ENCODE measurements around the gene EEPD1. TPM values are rescaled to one million over a fixed set of nuclear protein-coding genes. Genes with fewer than 3 reads are reported as not detected.

EEPD1 gene
- total RNA-seq, 1 experiment from 2014 or later = 5.0 TPM

DNA sequence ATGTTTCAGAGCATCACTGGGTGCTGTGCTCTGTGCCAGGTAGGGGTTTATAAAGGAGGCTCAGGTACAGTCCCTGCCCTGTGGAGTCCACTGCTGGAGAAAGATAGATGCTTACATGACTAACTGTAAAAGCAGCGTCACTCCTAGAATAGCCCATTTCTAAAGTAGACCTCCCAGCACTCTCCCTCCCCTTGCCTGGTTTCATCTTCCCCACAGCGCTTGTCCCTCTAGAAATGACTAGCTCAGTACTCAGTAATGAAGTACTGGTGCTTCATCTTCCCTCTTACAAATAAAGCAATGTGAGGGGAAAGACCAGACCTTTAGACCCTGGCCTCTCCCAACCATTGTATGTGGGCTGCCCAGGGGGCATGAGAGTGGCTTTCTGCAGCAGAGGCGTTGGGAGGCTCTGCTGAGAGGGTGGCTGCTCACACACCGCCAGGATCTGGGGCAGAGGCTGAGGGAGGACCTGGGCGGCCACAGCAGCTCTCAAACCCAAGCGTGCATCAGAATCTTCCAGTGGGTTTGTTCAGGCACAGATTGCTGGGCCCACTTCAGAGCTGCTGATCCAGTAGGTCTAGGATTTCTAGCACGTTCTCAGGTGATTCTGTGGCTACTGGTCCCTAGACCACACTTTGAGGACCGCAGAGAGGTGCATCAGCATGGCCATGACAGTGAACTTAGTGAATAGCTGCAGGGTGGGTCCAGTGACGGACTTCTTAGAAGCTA, 126.3 kb downstream of the EEPD1 start:
- Histone ChIP-seq H3K9ac (ENCODE audit: extremely low read depth, insufficient read length, low read length) (no peak overlapping the region), H3K4me1 (ENCODE audit: insufficient read depth, low read length) (peaks cover 34% of the 10 kb centered on the region), H2AFZ (ENCODE audit: low read length) (no peak overlapping the region), H3K4ac (ENCODE audit: low read depth, low read length) (no peak overlapping the region), H3K27ac (ENCODE audit: insufficient read length, low read depth, low read length) (no peak overlapping the region), H3K79me1 (ENCODE audit: insufficient read depth, low read depth, low read length, poor library complexity, severe bottlenecking) (no peaks in the 10 kb centered on the region), H3K79me2 (ENCODE audit: insufficient read depth, low read length) (no peaks in the 10 kb centered on the region), H3K9me3 (ENCODE audit: control insufficient read depth, low read depth, low read length) (no peaks in the 10 kb centered on the region), H2AK5ac (ENCODE audit: insufficient read length, low read length) (no peak overlapping the region), H3K23me2 (ENCODE audit: insufficient read length, low read depth, low read length, poor library complexity, severe bottlenecking) (no peaks in the 10 kb centered on the region), H4K91ac (ENCODE audit: insufficient read length, low read depth, low read length) (no peak overlapping the region), H4K8ac (replicated peaks; ENCODE audit: insufficient read length, low read depth, low read length) (no peak overlapping the region), H3K18ac (ENCODE audit: insufficient read length, low read depth, low read length) (no peak overlapping the region), H3T11ph (ENCODE audit: low read length) (no peak overlapping the region), H3K27me3 (ENCODE audit: insufficient read depth, low read length) (no peaks in the 10 kb centered on the region), H2BK120ac (ENCODE audit: low read depth, low read length, poor library complexity, severe bottlenecking) (no peak overlapping the region), H3K14ac (ENCODE audit: insufficient read depth, low read length) (no peak overlapping the region), H2BK15ac (ENCODE audit: low read depth, low read length) (no peak overlapping the region), H3K23ac (ENCODE audit: insufficient read length, low read depth, low read length) (no peak overlapping the region), H4K5ac (ENCODE audit: insufficient read length, low read depth, low read length) (no peak overlapping the region), H2BK12ac (ENCODE audit: insufficient read length, low read depth, low read length) (no peak overlapping the region), H3K4me2 (ENCODE audit: insufficient read depth, insufficient read length, low read length) (no peak overlapping the region), H2BK5ac (ENCODE audit: insufficient read length, low read length) (no peak overlapping the region), H2BK20ac (ENCODE audit: low read depth, low read length, poor library complexity, severe bottlenecking) (no peak overlapping the region), H4K20me1 (ENCODE audit: control insufficient read depth, insufficient read depth, insufficient read length) (no peaks in the 10 kb centered on the region), H3K56ac (ENCODE audit: insufficient read length, low read depth, low read length) (no peak overlapping the region)
- Mint-ChIP-seq H3K36me3 (ENCODE audit: insufficient read depth in 1 of 3, low read depth in 3 of 3) (no peaks in the 10 kb centered on the region; a peak in 1 of 7 replicates), H3K27ac (peak overlapping the region; percentile 61 to 96 (median 92)), H3K4me3 (peak overlapping the region in 1 of 2 experiments; percentile 36; a peak in 1 of 5 replicates), H3K4me1 (peaks cover 91 to 92% of the 10 kb centered on the region in 2 experiments), H3K9me3 (no peaks in the 10 kb centered on the region; a peak in 1 of 5 replicates), H3K27me3 (ENCODE audit: low read depth) (peaks cover 4% of the 10 kb centered on the region)
- TF ChIP-seq, protein P1, sequence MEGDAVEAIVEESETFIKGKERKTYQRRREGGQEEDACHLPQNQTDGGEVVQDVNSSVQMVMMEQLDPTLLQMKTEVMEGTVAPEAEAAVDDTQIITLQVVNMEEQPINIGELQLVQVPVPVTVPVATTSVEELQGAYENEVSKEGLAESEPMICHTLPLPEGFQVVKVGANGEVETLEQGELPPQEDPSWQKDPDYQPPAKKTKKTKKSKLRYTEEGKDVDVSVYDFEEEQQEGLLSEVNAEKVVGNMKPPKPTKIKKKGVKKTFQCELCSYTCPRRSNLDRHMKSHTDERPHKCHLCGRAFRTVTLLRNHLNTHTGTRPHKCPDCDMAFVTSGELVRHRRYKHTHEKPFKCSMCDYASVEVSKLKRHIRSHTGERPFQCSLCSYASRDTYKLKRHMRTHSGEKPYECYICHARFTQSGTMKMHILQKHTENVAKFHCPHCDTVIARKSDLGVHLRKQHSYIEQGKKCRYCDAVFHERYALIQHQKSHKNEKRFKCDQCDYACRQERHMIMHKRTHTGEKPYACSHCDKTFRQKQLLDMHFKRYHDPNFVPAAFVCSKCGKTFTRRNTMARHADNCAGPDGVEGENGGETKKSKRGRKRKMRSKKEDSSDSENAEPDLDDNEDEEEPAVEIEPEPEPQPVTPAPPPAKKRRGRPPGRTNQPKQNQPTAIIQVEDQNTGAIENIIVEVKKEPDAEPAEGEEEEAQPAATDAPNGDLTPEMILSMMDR (conservative IDR thresholded peaks at IDR 0.05) = no peak
- WGBS (ENCODE audit: extremely low coverage, insufficient read length, low lambda C conversion rate) = no CpG with 5 or more reads among the region's 9 CpGs
- no peak for DNase-seq

Data from H9 (cell line).